Measurements from ENCODE around the gene SLC44A2.

SLC44A2 gene

DNA sequence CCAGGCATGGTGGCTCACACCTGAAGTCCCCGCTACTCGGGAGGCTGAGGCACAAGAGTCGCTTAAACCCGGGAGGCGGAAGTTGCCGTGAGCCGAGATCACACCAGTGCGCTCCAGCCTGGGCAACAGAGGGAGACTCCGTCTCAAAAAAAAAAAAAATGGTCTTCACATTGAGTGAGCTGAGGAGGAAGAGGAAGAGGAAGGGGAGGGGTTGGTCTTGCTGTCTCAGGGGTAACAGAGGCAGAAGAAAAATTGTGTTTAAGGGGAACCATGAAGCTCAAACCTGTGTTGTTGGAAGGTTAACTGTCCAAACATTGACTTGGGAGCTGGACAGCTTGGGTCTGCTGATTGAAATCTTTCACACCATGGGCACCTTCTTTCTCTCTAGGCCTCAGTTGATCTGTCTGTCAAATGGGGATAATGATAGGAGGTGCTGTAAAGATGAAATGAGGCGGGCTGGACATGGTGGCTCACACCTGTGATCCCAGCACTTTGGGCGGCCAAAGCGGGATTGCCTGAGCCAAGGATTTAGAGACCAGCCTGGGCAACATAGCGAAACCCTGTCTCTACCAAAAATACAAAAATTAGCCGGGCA lies 9.8 kb upstream of the SLC44A2 start:
- peak overlapping the region in 1 of 2 donors; percentile 35 for H3K27ac ChIP-seq
- TF ChIP-seq, protein P1, sequence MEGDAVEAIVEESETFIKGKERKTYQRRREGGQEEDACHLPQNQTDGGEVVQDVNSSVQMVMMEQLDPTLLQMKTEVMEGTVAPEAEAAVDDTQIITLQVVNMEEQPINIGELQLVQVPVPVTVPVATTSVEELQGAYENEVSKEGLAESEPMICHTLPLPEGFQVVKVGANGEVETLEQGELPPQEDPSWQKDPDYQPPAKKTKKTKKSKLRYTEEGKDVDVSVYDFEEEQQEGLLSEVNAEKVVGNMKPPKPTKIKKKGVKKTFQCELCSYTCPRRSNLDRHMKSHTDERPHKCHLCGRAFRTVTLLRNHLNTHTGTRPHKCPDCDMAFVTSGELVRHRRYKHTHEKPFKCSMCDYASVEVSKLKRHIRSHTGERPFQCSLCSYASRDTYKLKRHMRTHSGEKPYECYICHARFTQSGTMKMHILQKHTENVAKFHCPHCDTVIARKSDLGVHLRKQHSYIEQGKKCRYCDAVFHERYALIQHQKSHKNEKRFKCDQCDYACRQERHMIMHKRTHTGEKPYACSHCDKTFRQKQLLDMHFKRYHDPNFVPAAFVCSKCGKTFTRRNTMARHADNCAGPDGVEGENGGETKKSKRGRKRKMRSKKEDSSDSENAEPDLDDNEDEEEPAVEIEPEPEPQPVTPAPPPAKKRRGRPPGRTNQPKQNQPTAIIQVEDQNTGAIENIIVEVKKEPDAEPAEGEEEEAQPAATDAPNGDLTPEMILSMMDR (IDR thresholded peaks at IDR 0.05): no peak
- DNase-seq (ENCODE audit: low spot score): no peak
- no peak overlapping the region for H3K4me3 ChIP-seq

DNA sequence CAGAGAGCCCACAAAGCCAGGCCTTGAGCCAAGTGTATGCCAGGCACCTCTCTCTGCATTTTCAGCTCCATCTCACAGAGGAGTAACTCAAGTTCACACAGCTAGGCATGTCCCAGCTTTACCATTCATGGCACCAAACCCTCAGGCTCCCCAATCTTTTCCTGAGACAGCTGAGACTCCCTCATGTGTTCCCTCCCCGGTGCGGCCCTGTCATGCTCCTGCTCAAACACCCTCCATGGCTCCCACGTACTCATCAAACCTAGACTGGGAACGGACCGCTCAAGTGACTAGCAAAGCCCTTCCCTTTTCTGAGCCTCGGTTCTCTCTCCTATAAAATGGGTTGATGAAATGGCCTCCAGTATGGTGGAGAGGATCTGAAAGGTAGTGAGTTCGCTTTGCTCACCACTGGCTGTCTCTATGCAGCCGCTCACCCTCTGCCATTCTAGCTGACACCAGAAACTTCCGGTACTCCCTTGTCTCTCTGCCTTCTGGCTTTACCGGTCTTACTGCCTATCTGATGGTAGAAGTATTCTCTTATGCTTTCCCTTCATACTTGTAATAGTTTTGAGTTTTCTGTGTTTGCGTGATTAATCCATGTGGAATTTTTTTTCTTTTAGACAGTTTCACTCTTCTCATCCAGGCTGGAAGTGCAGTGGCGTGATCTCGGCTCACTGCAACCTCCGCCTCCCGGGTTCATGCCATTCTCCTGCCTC lies 7.8 kb upstream of the SLC44A2 start:
- TF ChIP-seq, protein P1 (IDR thresholded peaks at IDR 0.05): no peak
- Histone ChIP-seq H3K27ac (peak overlapping the region in 1 of 2 donors; percentile 60), H3K4me3 (no peak overlapping the region)
- DNase-seq (ENCODE audit: low spot score): no peak

DNA sequence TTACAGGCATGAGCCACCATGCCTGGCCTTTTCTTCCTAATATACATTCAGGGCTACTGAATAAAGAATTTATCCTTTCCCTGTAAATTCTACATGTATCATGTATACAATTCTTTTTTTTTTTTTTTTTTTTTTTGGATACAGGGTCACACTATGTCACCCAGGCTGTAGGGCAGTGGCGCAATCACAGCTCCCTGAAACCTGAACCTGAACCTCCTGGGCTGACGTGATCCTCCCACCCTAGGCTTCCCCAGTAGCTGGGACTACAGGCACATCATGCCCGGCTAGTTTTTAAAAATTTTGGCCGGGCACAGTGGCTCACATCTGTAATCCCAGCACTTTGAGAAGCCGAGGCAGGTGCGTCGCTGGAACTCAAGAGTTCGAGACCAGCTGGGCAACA lies 6.5 kb upstream of the SLC44A2 start:
- no peak for DNase-seq (ENCODE audit: low spot score)
- TF ChIP-seq, protein P1 (IDR thresholded peaks at IDR 0.05): no peak
- H3K4me3 ChIP-seq: no peak overlapping the region
- no peak overlapping the region for H3K27ac ChIP-seq

DNA sequence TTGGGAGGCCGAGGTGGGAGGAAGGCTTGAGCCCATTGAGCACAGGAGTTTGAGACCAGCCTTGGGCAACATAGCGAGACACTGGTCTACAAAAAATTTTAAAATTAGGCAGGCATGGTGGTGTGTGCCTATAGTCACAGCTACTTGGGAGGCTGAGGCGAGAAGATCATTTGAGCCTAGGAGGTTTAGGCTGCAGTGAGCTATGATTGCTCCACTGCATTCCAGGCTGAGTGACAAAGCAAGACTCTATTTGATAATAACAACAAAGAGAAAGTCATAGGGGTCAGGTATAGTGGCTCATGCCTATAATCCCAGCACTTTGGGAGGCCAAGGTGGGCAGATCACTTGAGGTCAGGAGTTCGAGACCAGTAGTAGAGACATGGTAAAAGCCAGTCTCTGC lies 4.6 kb upstream of the SLC44A2 start:
- no peak overlapping the region for H3K4me3 ChIP-seq
- TF ChIP-seq, protein P1 (IDR thresholded peaks at IDR 0.05): no peak
- no peak overlapping the region for H3K27ac ChIP-seq
- DNase-seq (ENCODE audit: low spot score): no peak

DNA sequence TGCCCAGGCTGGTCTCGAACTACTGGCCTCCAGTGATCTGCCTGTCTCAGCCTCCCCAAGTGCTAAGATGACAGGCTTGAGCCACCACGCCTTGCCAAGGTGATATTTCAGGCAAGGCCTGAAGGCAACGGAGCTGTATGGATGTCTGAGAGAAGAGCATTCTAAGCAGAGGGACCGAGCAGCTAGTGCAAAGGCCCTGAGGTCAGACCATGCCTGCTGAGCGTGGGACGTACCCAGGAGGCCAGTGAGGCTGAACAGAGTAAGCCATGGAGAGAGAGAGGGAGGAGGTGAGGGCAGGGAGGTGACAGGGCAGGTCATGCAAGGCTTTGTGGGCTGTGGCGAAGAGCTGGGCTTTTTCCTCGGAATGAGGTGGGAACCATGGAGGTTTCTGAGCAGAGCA lies 3.4 kb upstream of the SLC44A2 start:
- no peak for DNase-seq (ENCODE audit: low spot score)
- Histone ChIP-seq H3K4me3 (no peak overlapping the region), H3K27ac (no peak overlapping the region)
- TF ChIP-seq, protein P1 (IDR thresholded peaks at IDR 0.05): no peak

DNA sequence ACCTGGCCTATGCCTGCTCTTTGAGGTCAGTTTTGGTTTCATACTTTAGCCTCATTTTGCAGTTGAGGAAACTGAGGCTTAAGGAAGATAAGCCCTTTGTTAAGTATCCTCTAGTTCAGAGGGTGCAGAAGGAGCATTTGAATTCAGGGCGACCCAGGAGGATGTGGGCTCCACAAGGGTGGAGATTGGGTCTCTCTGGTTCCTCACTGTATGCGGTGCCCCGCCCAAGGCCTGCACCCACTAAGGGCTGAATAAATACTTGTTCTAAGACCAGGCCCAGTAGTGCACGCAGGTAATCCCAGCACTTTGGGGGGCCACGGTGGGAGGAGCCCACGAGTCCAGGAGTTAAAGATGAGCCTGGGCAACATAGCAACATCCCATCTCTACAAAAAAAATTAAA lies 768 bp upstream of the SLC44A2 start:
- TF ChIP-seq, protein P1 (IDR thresholded peaks at IDR 0.05): no peak
- peak overlapping the region in 1 of 2 donors; percentile 91 for H3K27ac ChIP-seq
- peak overlapping the region; percentile 81 for H3K4me3 ChIP-seq
- DNase-seq (ENCODE audit: low spot score): no peak

DNA sequence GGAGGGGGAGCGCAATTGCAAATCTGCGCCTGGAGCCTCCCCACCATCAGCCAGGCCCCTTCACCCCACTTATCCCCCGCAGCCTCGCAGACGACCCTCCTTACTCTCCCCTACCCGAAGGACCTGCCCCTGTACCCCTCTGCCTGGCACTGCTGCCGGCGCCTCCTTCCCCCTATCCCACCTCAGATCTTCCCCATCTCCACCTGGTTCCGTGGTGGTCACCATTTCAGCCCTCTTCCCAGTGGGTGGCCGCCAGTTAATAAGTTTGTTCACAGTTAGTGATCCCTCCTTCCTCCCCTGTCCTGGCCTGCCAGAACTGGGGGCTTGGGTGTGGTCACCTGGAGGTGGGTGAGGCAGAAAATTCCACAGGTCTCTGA lies 397 bp downstream of the SLC44A2 start:
- peak overlapping the region; percentile 77 to 91 for H3K27ac ChIP-seq
- H3K4me3 ChIP-seq: peak overlapping the region; percentile 81
- DNase-seq (ENCODE audit: low spot score): no peak
- TF ChIP-seq, protein P1 (IDR thresholded peaks at IDR 0.05): no peak

Data from coronary artery (tissue), 2 donors.